GM20000 (cell line): ENCODE measurements around the gene HDAC3.
A peak's percentile ranks its signal among the peaks of the same experiment; 100 is the strongest.

Experiments used
- DNase-seq: peaks from one replicate; pipeline ENCODE4 v3.0.0; 2012; ENCODE audit warnings: low spot score
- TF ChIP-seq, protein P1 (sequence below): IDR thresholded peaks from 2 replicates; pipeline ENCODE4 v1.5.1; 2012; ENCODE audit warnings: mild to moderate bottlenecking, control low read depth; ENCODE audit errors: extremely low read depth, missing control alignments

Gene HDAC3

GRCh38 chr5:141649056-141649688 lies 12.5 kb upstream of the HDAC3 start:
- TF ChIP-seq, protein P1, sequence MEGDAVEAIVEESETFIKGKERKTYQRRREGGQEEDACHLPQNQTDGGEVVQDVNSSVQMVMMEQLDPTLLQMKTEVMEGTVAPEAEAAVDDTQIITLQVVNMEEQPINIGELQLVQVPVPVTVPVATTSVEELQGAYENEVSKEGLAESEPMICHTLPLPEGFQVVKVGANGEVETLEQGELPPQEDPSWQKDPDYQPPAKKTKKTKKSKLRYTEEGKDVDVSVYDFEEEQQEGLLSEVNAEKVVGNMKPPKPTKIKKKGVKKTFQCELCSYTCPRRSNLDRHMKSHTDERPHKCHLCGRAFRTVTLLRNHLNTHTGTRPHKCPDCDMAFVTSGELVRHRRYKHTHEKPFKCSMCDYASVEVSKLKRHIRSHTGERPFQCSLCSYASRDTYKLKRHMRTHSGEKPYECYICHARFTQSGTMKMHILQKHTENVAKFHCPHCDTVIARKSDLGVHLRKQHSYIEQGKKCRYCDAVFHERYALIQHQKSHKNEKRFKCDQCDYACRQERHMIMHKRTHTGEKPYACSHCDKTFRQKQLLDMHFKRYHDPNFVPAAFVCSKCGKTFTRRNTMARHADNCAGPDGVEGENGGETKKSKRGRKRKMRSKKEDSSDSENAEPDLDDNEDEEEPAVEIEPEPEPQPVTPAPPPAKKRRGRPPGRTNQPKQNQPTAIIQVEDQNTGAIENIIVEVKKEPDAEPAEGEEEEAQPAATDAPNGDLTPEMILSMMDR = no peak
- no peak for DNase-seq

DNA sequence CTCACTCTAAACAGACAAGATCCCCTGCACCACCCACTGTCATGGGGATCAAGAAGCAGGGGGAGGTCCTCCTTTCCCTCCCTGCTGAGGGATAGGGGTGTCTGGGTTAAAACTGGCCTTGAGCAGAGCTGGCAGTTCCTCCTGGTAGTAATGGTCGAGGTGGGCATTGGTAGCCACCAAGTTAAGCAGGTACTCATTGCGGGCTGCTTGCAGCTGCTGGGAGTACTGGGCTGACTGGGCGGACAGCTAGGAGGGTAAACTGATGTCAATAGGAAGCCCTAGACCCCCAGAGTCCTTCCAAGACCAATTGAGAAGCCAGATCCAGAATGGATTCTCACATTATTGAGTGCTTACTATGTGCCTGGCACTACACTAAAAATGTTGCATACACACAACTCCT lies 11.2 kb upstream of the HDAC3 start:
- TF ChIP-seq, protein P1 = no peak
- no peak for DNase-seq

DNA sequence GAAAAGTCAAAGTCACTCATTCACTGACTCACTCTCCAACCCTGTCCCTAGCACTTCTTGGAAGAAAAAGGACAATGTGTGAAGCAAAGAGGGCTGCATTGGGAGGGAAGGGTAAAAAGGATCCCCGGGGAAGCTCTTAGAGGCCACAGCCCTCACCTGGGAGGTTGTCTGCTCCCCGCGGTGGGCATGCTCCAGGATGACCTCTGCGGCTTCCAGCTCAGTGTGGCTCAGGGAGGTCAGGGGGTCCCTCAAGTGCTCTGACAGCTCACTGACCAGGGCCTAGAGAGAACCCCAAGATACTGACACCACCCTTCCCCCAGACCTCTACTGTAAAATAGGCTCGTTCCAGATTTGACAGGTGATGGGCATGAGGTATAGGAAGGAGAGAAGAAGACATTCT lies 10.6 kb upstream of the HDAC3 start:
- TF ChIP-seq, protein P1 = no peak
- DNase-seq = no peak

- no peak for DNase-seq
- TF ChIP-seq, protein P1 = no peak
Measured at GRCh38 chr5:141646026-141646425, 9.4 kb upstream of the HDAC3 start.

GRCh38 chr5:141641634-141642267 lies 5.1 kb upstream of the HDAC3 start:
- TF ChIP-seq, protein P1 = no peak
- peak; percentile 56 for DNase-seq

DNA sequence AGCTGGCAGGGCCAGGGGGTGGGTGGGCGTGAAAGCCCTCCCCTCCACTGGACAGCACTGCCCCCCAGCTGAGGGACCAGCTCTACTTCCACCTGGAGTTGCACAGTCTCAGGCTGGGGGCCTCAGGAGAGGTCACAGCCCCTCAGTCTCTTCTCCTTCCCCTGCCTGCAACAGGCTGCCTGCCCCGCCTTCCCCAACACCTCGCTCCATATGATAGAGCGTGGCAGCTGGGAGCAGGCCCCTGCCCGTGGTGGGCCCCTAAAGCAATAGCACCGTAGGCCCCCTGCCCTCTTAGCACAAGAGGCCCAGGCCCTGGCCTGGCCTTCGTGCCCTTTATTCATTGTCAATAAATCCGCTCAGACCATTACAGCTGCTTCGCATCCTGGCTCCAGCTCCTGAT lies 4.0 kb upstream of the HDAC3 start:
- DNase-seq = no peak
- TF ChIP-seq, protein P1 = no peak

DNA sequence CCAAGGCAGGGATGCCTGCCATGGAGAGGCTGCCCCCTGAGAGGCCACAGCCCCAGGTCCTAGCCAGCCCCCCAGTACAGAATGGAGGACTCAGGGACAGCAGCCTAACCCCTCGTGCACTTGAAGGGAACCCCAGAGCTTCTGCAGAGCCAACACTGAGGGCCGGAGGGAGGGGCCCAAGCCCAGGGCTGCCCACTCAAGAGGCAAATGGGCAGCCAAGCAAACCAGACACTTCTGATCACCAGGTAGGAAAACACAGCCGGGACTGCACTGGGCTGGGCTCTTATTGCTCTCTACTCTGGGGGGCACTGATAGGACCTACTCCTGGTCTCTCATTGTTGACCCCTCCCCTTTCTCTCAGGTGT lies 3.4 kb upstream of the HDAC3 start:
- no peak for DNase-seq
- TF ChIP-seq, protein P1 = no peak
